Bronchial epithelial cell (primary cell): ENCODE results near the gene SEL1L. TPM values are rescaled to one million over a fixed set of nuclear protein-coding genes. Genes with fewer than 3 reads are reported as not detected.
A peak's percentile ranks its signal among the peaks of the same experiment; 100 is the strongest.
"Not testable (repeated sequence)": the region's sequence is repeated elsewhere in the genome, so short reads cannot be mapped to it uniquely, and the experiment has no call there.

ENCODE experiments used
- DNase-seq: peaks from one replicate; pipeline ENCODE4 v3.0.0-alpha.2; 2010; ENCODE audit warnings: low read depth
- FAIRE-seq: peaks from 2 replicates; lab custom pipeline; 2011; peaks lifted over from hg19 to GRCh38; lab: Jason Lieb, UNC
- H3K27me3 ChIP-seq: 2 replicates; pipeline ENCODE4 v1.5.1; 2011; ENCODE audit warnings: low read length; ENCODE audit not compliant: control insufficient read depth, insufficient read depth
- H3K36me3 ChIP-seq: 2 replicates; pipeline ENCODE4 v1.5.1; 2011; ENCODE audit warnings: low read length; ENCODE audit not compliant: control insufficient read depth, insufficient read depth
- H3K4me3 ChIP-seq: 2 replicates; pipeline ENCODE4 v1.5.1; 2011; ENCODE audit warnings: mild to moderate bottlenecking, low read depth, low read length, control low read depth
- CTCF ChIP-seq: IDR thresholded peaks from 2 replicates; pipeline ENCODE4 v1.5.1; 2011; ENCODE audit warnings: mild to moderate bottlenecking, moderate library complexity, low read length, control low read depth, inconsistent platforms; ENCODE audit not compliant: insufficient read depth, severe bottlenecking
- total RNA-seq: library from RNA; depleted of rRNA; stranded (reverse); fragments of >200 nt; gene quantifications from 2 replicates; pipeline ENCODE4 v1.2.1, GENCODE V29; 2014

Gene SEL1L
- total RNA-seq, 1 donor from 2014 or later, result 128 TPM

- Histone ChIP-seq H3K27me3 (no peaks in the 10 kb centered on the region), H3K4me3 (no peak overlapping the region), H3K36me3 (no peaks in the 10 kb centered on the region)
- DNase-seq (peak; percentile 53), FAIRE-seq (no peak)
- TF ChIP-seq CTCF, result peak; percentile 68
These were observed 69.2 kb downstream of the SEL1L start for GRCh38 chr14:81464253-81465002.

- not testable (repeated sequence) for DNase-seq, FAIRE-seq, H3K27me3 ChIP-seq, H3K4me3 ChIP-seq, H3K36me3 ChIP-seq
These were observed 71.3 kb downstream of the SEL1L start for GRCh38 chr14:81462356-81462755.

GRCh38 chr14:81459912-81460311, 73.7 kb downstream of the SEL1L start:
- H3K36me3 ChIP-seq, result no peaks in the 10 kb centered on the region

GRCh38 chr14:81458352-81458751, 75.3 kb downstream of the SEL1L start:
- no peaks in the 10 kb centered on the region for H3K27me3 ChIP-seq
- DNase-seq, result no peak
- TF ChIP-seq CTCF, result no peak
- H3K36me3 ChIP-seq, result no peaks in the 10 kb centered on the region
- H3K4me3 ChIP-seq, result no peak overlapping the region
- no peak for FAIRE-seq

More at GRCh38 chr14:81459912-81460311, 73.7 kb downstream of the SEL1L start:
- no peak for DNase-seq
- H3K27me3 ChIP-seq, result no peaks in the 10 kb centered on the region
- H3K4me3 ChIP-seq, result no peak overlapping the region
- TF ChIP-seq CTCF, result no peak
- no peak for FAIRE-seq

- TF ChIP-seq CTCF, result no peak
- Histone ChIP-seq H3K36me3 (no peaks in the 10 kb centered on the region), H3K27me3 (no peaks in the 10 kb centered on the region), H3K4me3 (no peak overlapping the region)
- DNase-seq, result no peak
- no peak for FAIRE-seq
These were observed 78.3 kb downstream of the SEL1L start for GRCh38 chr14:81455390-81455789.

- FAIRE-seq, result no peak
- Histone ChIP-seq H3K36me3 (no peaks in the 10 kb centered on the region), H3K4me3 (no peak overlapping the region), H3K27me3 (no peaks in the 10 kb centered on the region)
- no peak for DNase-seq
- TF ChIP-seq CTCF, result no peak
These were observed 79.0 kb downstream of the SEL1L start for GRCh38 chr14:81454572-81455218.
